Activated naive CD8-positive, alpha-beta T cell treated with anti-CD3 and anti-CD28 coated beads for 36 hours (primary cell): ENCODE data around the gene RASSF3. TPM values are rescaled to one million over a fixed set of nuclear protein-coding genes. Genes with fewer than 3 reads are reported as not detected.
"Not testable (repeated sequence)": the region's sequence is repeated elsewhere in the genome, so short reads cannot be mapped to it uniquely, and the experiment has no call there.

Experiments used
- DNase-seq: peaks from one replicate; pipeline ENCODE4 v3.0.0; 2021
- H3K27ac Mint-ChIP-seq: one replicate; pipeline ENCODE4 v1.8.0; 2022; ENCODE audit warnings: mild to moderate bottlenecking, moderate library complexity, mixed read lengths
- H3K27me3 Mint-ChIP-seq: one replicate; pipeline ENCODE4 v1.8.0; 2022; ENCODE audit warnings: mild to moderate bottlenecking, mixed read lengths
- H3K36me3 Mint-ChIP-seq: one replicate; pipeline ENCODE4 v1.8.0; 2021; ENCODE audit warnings: mild to moderate bottlenecking, mixed read lengths
- H3K4me1 Mint-ChIP-seq: one replicate; pipeline ENCODE4 v1.8.0; 2021; ENCODE audit warnings: mixed read lengths
- H3K4me3 Mint-ChIP-seq: one replicate; pipeline ENCODE4 v1.8.0; 2022; ENCODE audit warnings: mild to moderate bottlenecking, moderate library complexity, mixed read lengths
- H3K9me3 Mint-ChIP-seq: one replicate; pipeline ENCODE4 v1.8.0; 2022; ENCODE audit warnings: mixed read lengths
- total RNA-seq, 2 experiments: library from RNA; stranded (reverse); gene quantifications; one replicate each; pipeline ENCODE4 v1.2.3, GENCODE V29; 2021

Gene RASSF3
- total RNA-seq, 2 experiments from 2014 or later = 48.0 to 51.0 TPM

DNA sequence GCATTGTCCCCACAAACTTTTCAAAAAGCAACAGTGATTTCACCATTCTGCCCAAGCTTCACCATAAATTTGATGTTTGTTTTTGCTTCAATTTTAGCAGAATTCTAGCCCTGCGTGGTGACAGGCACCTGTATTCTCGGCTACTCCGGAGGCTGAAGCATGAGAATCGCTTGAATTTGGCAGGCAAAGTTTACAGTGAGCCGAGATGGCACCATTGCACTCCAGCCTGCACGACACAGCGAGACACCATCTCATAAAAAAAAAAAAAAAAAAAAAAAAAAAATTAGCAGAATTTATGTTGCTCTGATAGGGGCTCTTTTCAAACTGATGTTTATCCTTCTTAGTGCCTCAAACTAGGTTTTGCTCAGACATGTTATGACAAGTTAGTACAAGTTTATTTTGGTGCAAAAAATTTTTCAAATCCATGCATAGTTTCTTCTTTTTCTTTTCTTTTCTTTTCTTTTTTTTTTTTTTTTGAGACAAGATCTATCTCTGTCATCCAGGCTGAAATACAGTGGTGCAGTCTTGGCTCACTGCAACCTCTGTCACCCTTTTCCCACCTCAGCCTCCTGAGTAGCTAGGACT lies 24.3 kb downstream of the RASSF3 start:
- DNase-seq = no peak
- H3K27ac Mint-ChIP-seq = no peak overlapping the region
- no peaks in the 10 kb centered on the region for H3K27me3 Mint-ChIP-seq
- H3K9me3 Mint-ChIP-seq = peaks cover 19% of the 10 kb centered on the region
- H3K4me1 Mint-ChIP-seq = peaks cover 72% of the 10 kb centered on the region
- H3K36me3 Mint-ChIP-seq = peaks cover 58% of the 10 kb centered on the region
- no peak overlapping the region for H3K4me3 Mint-ChIP-seq

DNA sequence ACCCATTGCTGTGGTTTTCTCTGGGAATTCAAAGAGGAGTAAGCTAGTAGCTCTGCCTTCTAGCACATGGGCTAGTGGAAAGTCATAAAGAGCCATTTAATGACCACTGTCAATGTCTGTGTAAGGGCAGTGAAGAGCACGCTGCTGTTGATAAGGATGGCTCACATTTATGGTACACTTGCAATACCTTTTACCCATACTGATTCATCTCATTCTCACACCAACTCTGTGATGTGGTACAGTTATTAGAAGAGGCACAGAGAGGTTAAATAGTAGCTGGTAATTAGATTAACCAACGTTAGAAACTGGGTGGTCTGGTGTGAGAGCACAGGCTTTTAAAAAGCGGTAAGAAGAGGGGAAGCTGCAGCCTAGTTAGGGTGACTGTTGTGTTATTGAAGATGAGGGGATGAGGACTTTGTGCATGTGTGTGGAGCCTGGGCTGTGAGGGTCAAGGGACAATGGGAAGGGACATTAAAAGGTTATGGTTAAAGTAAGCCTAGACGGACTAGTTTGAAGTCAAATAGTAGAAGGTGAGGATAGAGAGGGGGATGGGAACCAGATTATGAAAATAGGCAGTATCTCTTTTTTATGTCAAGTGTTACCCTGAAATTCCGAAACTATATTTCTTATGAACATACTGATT lies 25.2 kb downstream of the RASSF3 start:
- DNase-seq = no peak
- Mint-ChIP-seq H3K4me3 (no peak overlapping the region), H3K4me1 (peaks cover 78% of the 10 kb centered on the region), H3K36me3 (peaks cover 55% of the 10 kb centered on the region), H3K9me3 (peaks cover 19% of the 10 kb centered on the region), H3K27me3 (no peaks in the 10 kb centered on the region), H3K27ac (peak overlapping the region; percentile 12)

DNA sequence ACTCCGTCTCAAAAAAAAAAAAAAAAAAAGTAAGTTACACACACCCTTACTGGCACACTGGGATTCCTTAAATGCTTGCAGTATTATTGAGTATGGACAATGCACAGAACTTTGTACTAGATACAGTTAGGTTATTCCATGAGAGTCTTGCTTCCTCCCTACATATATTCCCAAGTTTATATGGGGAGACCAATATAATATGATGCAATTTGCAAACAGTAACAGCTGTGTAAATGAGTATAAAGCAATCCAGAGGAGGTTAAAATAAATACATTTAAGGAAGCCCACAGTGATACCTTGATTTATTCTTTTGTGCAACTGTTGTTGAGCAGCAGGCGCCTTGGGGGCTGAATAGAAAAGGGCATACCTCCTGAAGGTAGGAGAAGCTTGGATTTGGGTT lies 26.6 kb downstream of the RASSF3 start:
- Mint-ChIP-seq H3K9me3 (peaks cover 16% of the 10 kb centered on the region), H3K4me3 (no peak overlapping the region), H3K36me3 (peaks cover 41% of the 10 kb centered on the region), H3K27me3 (no peaks in the 10 kb centered on the region), H3K27ac (peak overlapping the region; percentile 17), H3K4me1 (peaks cover 68% of the 10 kb centered on the region)
- DNase-seq = no peak

DNA sequence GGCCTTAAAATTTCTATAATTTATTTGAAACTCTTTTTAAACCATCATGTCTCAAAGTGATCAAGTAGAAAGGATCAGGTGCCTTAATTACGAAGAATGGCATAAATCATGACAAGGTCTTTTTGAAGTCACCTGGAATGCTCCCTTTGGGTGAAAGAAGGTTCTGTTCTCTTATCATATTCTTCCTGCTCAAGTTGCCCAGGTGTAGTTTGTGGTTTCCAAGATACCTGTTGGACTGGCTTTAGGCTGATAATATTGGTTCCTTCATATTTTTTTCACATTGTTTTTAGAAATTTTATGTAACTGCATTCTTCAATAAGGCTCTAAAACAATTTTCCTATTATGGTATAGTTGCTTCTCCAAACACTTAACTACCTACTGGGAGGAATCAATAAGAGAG lies 29.2 kb downstream of the RASSF3 start:
- Mint-ChIP-seq H3K27ac (peak overlapping the region; percentile 14), H3K36me3 (peaks cover 18% of the 10 kb centered on the region), H3K9me3 (no peaks in the 10 kb centered on the region), H3K4me3 (no peak overlapping the region), H3K27me3 (no peaks in the 10 kb centered on the region), H3K4me1 (peaks cover 60% of the 10 kb centered on the region)
- no peak for DNase-seq

DNA sequence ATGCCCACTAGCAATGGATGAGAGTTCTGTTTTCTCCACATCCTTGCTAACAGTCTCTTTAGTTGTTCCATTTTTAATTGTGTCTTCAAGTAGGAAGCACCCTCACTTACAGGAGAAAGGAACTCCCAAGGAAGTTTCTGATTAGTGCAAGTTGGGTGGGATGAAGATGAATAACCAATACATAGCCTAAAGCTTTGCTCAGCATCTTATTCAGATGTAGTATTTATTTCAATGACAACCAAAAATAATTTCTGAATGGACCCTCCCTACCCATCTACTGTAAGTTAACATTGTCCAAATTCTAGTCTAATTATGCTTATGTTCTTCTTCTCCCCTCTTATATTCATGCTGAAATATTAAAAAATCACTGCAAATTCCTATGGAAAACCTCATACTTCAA lies 36.0 kb downstream of the RASSF3 start:
- DNase-seq = no peak
- Mint-ChIP-seq H3K36me3 (peaks cover 5% of the 10 kb centered on the region), H3K27me3 (no peaks in the 10 kb centered on the region), H3K4me3 (no peak overlapping the region), H3K27ac (no peak overlapping the region), H3K4me1 (peaks cover 58% of the 10 kb centered on the region), H3K9me3 (no peaks in the 10 kb centered on the region)

DNA sequence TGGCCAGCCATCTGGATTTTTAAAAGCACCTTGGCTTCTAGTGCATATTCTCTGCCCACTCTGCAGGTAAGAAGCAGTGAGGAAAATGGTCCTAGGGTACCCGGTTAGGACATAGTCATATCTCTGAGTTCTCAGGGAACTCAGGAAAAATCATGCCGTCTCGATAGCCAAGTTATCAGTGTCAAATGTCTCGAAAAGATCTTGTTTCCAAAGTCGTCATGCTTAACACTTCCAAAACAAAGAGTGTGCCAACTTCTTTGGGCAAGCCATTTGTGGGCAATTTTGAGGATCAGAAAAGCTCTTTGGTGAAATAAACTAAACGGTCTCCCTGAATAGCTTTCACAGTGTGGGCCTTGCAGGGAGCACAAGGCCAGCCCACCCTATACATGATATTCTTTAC lies 39.2 kb downstream of the RASSF3 start:
- peaks cover 61% of the 10 kb centered on the region for H3K4me1 Mint-ChIP-seq
- H3K36me3 Mint-ChIP-seq = peaks cover 9% of the 10 kb centered on the region

DNA sequence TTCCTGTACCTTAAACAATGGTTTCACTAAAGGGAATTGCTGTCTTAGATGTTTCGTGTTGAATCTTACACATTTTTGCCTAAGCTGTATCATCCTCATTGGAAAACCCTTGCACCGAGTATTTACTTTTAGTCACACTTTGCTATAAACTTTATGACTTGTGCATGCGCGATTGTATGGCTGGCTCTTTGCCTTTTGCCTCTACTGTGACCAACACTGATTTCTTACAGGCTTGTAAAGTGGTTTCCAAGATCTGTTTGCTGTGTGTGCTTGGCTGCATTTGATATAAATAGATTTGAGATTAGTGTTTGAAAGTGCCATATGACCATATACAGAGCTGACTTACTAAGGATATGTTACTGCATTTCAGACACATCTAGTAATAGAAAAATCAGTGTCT lies 40.5 kb downstream of the RASSF3 start:
- Mint-ChIP-seq H3K27me3 (no peaks in the 10 kb centered on the region), H3K9me3 (no peaks in the 10 kb centered on the region), H3K4me1 (peaks cover 62% of the 10 kb centered on the region), H3K4me3 (no peak overlapping the region), H3K36me3 (peaks cover 13% of the 10 kb centered on the region), H3K27ac (no peak overlapping the region)
- no peak for DNase-seq

More for the DNA sequence above, 39.2 kb downstream of the RASSF3 start:
- Mint-ChIP-seq H3K4me3 (no peak overlapping the region), H3K9me3 (no peaks in the 10 kb centered on the region), H3K27ac (no peak overlapping the region), H3K27me3 (no peaks in the 10 kb centered on the region)
- DNase-seq = no peak

DNA sequence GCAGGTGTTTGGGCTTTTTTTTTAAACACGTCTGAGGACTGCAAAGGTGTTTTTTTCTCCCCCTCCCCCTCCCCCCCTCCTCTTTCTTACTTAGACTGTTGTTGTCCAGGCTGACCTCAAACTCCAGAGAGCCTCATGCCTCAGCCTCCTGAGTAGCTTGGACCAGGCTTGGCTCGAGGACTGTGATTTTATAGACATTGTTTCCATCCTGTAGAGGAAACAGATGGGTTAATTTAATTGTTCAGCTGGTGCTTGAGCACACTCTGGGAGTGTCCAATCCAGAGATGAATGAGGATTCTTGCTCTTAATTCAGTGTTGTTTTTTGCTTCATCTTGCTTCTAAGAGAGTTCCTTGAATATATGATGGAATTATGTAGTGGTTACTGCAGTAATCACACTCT lies 42.1 kb downstream of the RASSF3 start:
- peaks cover 66% of the 10 kb centered on the region for H3K4me1 Mint-ChIP-seq

DNA sequence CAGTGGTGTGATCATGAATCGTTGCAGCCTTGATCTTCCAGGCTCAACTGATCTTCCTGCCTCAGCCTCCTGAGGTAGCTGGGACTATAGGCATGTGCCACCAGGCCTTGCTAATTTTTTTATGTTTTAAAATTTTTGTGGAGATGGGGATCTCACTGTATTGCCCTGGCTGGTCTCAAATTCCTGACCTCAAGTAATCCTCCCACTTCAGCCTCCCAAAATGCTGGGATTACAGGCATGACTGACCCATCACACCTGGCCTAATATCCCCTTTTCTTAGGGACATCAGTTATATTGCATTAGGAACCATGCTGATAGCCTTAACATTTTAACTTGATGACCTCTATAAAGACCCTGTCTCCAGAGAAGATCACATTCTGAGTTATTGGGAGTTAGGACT lies 42.8 kb downstream of the RASSF3 start:
- no peak for DNase-seq
- no peak overlapping the region for H3K4me3 Mint-ChIP-seq
- H3K27ac Mint-ChIP-seq = peak overlapping the region; percentile 22
- H3K9me3 Mint-ChIP-seq = peaks cover under 1% of the 10 kb centered on the region
- H3K27me3 Mint-ChIP-seq = no peaks in the 10 kb centered on the region
- H3K4me1 Mint-ChIP-seq = peaks cover 68% of the 10 kb centered on the region
- peaks cover 23% of the 10 kb centered on the region for H3K36me3 Mint-ChIP-seq

More for the DNA sequence above, 42.1 kb downstream of the RASSF3 start:
- no peak overlapping the region for H3K27ac Mint-ChIP-seq
- no peak for DNase-seq
- no peak overlapping the region for H3K4me3 Mint-ChIP-seq
- H3K27me3 Mint-ChIP-seq = no peaks in the 10 kb centered on the region
- peaks cover 18% of the 10 kb centered on the region for H3K36me3 Mint-ChIP-seq
- H3K9me3 Mint-ChIP-seq = no peaks in the 10 kb centered on the region

DNA sequence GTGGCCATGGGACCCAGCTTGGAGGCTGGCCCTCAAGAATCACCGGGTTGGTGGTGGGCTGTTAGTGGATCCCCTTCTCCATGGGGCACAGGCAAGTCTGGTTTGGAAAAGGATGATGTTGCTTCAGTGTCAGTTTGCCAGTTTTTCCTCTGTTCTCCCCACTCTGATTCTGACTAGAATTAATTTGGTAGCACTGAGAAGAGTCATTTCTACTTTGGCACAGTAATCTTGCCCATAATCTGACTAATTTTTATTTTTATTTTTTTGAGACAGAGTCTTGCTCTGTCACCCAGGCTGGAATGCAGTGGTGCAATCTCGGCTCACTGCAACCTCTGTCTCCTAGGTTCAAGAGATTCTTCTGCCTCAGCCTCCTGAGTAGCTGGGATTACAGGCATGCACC lies 43.6 kb downstream of the RASSF3 start:
- Mint-ChIP-seq H3K27ac (peak overlapping the region; percentile 16), H3K4me1 (peaks cover 74% of the 10 kb centered on the region), H3K36me3 (peaks cover 30% of the 10 kb centered on the region)
- not testable (repeated sequence) for H3K9me3 Mint-ChIP-seq, DNase-seq, H3K27me3 Mint-ChIP-seq, H3K4me3 Mint-ChIP-seq

DNA sequence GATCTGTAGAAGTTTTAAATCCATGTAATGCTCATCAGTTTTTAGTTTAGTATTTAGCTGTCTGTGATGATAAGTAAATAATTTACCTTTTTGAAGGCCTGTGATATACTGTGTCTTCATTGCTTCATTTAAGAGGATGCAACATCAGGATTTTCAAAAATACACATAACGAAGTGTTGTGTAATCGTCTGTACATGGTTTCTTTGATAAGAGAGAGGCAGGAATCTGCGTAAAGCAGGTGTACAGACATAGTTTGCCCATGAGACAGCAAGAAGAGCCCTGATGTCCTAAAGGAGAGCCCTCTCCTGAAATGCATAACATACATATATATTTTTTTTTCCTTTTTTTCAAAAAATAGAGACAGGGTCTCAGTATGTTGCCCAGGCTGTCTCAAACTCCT lies 44.8 kb downstream of the RASSF3 start:
- Mint-ChIP-seq H3K4me1 (peaks cover 75% of the 10 kb centered on the region), H3K9me3 (peaks cover 2% of the 10 kb centered on the region), H3K27ac (peak overlapping the region; percentile 44), H3K27me3 (no peaks in the 10 kb centered on the region), H3K4me3 (no peak overlapping the region), H3K36me3 (peaks cover 33% of the 10 kb centered on the region)
- no peak for DNase-seq

DNA sequence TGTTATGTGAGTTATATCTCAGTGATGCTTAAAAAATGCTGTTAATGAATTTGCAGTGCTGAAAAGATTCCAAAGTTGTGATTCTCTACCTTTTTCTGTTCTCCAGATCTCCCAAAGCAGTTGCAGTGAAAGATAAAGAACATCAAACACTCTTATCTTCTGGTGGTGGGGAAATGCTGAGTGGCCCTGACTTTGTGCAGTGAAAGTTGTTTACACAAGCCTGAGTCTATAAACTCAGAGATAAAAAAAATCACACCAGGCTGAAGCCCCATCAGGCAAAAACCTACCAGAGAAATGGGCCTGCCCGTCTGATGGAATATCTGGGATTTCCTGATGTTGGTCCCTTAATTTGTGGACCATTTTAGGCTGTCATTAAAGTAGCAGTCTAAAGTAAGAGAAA lies 46.1 kb downstream of the RASSF3 start:
- DNase-seq = no peak
- Mint-ChIP-seq H3K9me3 (peaks cover 2% of the 10 kb centered on the region), H3K36me3 (peaks cover 33% of the 10 kb centered on the region), H3K4me1 (peaks cover 75% of the 10 kb centered on the region), H3K4me3 (no peak overlapping the region), H3K27me3 (no peaks in the 10 kb centered on the region), H3K27ac (peak overlapping the region; percentile 57)

DNA sequence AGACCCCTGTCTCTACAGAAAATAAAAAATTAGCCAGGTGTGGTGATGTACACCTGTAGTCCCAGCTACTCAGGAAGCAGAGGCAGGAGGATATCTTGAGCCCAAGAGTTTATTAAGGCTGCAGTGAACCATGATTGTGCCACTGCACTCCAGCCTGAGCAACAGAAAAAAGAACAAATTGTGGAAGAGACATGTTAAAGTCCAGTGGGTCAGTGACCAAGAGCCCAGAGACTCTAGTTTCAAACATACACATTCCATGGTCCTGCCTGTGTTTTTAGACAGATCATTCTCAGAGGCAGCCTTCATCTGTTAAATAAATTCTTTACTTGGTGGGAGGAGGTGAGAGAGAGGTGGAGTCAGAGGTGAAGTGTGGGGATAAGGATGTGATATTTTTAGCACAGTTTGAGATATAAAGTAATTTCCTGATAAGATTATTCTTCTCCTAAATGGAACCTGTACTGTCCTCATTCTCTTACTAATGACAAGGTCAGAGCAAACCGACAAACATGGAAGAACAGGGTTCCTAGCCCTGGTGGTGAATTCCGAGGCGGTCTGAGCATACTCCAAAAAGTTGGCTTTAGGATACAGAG lies 48.7 kb downstream of the RASSF3 start:
- H3K4me3 Mint-ChIP-seq = no peak overlapping the region
- no peak for DNase-seq

DNA sequence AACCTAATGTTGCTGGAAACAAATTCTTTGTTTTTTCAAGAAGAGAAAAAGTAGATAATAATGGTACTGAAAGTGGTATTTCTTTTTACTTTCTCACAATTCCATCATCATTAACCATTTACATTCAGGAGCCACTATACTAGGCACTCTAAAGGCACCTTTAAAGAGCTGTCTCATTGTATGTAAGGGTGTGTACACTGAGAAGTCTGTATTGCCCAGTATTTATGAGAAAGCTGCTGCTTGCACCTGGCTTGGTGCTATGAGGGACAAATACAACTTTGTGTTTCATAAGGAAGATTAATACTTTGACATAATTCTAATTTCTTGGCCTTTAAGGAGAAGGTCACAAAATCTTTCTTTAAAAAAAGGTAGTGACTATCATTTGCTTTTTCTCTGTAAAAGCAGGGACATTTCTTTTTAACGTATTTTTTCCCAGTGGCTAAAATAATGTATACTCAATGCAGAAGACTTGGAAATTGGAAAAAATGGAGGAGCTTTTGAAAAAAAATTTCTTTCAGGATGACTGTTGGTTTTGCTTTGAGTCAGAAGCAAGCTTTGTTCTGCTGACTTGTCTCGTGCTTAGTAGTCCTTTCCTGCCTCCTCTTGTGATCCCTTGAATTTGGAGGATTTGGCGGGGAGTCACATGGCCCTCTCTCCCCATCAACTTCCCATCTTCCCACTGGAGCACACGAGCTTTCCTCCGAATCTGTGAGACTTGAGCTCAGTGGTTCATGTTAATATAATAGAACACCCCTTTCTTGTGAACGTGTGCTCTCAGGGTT lies 50.1 kb downstream of the RASSF3 start:
- Mint-ChIP-seq H3K4me3 (peak overlapping the region; percentile 32), H3K9me3 (peaks cover 2% of the 10 kb centered on the region), H3K36me3 (peaks cover 27% of the 10 kb centered on the region), H3K27me3 (no peaks in the 10 kb centered on the region), H3K4me1 (peaks cover 73% of the 10 kb centered on the region), H3K27ac (peak overlapping the region; percentile 83)
- no peak for DNase-seq

More for the DNA sequence above, 48.7 kb downstream of the RASSF3 start:
- peaks cover 67% of the 10 kb centered on the region for H3K4me1 Mint-ChIP-seq
- H3K27me3 Mint-ChIP-seq = no peaks in the 10 kb centered on the region
- H3K27ac Mint-ChIP-seq = peak overlapping the region; percentile 88
- H3K9me3 Mint-ChIP-seq = peaks cover 2% of the 10 kb centered on the region
- H3K36me3 Mint-ChIP-seq = peaks cover 31% of the 10 kb centered on the region

DNA sequence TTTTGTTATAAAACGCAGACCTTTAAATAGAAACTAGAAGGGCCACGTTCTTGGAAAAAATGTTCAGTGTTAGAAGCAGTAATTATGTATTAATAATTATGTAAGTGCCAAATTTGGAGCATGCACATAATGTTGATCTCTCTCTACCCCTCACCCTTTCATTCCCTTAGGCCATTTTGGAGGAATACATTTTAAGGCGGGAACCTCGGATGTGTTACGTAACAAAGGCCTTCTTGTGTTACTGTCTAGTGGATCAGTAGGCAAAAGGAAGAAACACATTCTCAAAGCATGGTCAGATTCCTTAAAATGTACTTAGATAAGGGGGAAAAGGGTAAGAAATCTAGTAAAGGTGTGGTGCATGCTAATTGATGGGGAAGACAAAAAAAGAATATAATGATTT lies 52.7 kb downstream of the RASSF3 start:
- Mint-ChIP-seq H3K9me3 (peaks cover 2% of the 10 kb centered on the region), H3K4me3 (no peak overlapping the region), H3K27ac (no peak overlapping the region), H3K36me3 (peaks cover 16% of the 10 kb centered on the region), H3K27me3 (no peaks in the 10 kb centered on the region), H3K4me1 (peaks cover 78% of the 10 kb centered on the region)
- DNase-seq = no peak
